Liver (tissue), 9 donors: Measurements from ENCODE around the gene GRIA1. TPM values are rescaled to one million over a fixed set of nuclear protein-coding genes. Genes with fewer than 3 reads are reported as not detected.

Experiments
- DNase-seq: peaks from one replicate; pipeline ENCODE4 v3.0.0-alpha.2; 2017; ENCODE audit warnings: low spot score
- H3K27ac ChIP-seq, 2 donors: one replicate each; pipeline ENCODE4 v1.7.0; 2013; ENCODE audit warnings: inconsistent platforms in 2 of 2, low read length in 2 of 2, control low read depth in 1 of 2, low read depth in 1 of 2, mild to moderate bottlenecking in 1 of 2
- H3K27me3 ChIP-seq, 4 donors: one replicate each; pipeline versions ENCODE4 v1.6.1 to v1.7.0; 2013; ENCODE audit warnings: low read length in 3 of 4, inconsistent platforms in 1 of 4, mild to moderate bottlenecking in 1 of 4, moderate library complexity in 1 of 4; ENCODE audit not compliant: control insufficient read depth in 4 of 4, insufficient read depth in 4 of 4
- H3K36me3 ChIP-seq, 4 donors: one replicate each; pipeline versions ENCODE4 v1.6.1 to v1.7.0; 2013; ENCODE audit warnings: low read length in 3 of 4, mild to moderate bottlenecking in 3 of 4, low read depth in 1 of 4, moderate library complexity in 1 of 4; ENCODE audit not compliant: control insufficient read depth in 4 of 4, insufficient read depth in 3 of 4
- H3K4me1 ChIP-seq, 4 donors: one replicate each; pipeline versions ENCODE4 v1.6.1 to v1.7.0; 2013; ENCODE audit warnings: low read length in 3 of 4, mild to moderate bottlenecking in 3 of 4, moderate library complexity in 1 of 4; ENCODE audit not compliant: control insufficient read depth in 4 of 4, insufficient read depth in 4 of 4
- H3K4me3 ChIP-seq, 3 donors: one replicate each; pipeline versions ENCODE4 v1.6.1 to v1.7.0; 2013; ENCODE audit warnings: low read length in 3 of 3, control low read depth in 1 of 3, low read depth in 1 of 3, mild to moderate bottlenecking in 1 of 3
- H3K9ac ChIP-seq, 2 donors: one replicate each; pipeline ENCODE4 v1.7.0; 2013; ENCODE audit warnings: low read length in 2 of 2, mild to moderate bottlenecking in 2 of 2, moderate library complexity in 2 of 2, control low read depth in 1 of 2, low read depth in 1 of 2
- H3K9me3 ChIP-seq, 4 donors: one replicate each; pipeline versions ENCODE4 v1.6.1 to v1.7.0; 2013; ENCODE audit warnings: low read length in 3 of 4; ENCODE audit not compliant: control insufficient read depth in 4 of 4
- CTCF ChIP-seq: fragments of 150-350 bp; IDR thresholded peaks from 2 replicates; pipeline ENCODE4 v1.5.1; 2017; ENCODE audit warnings: improper control_type of control experiment, low read depth, low read length; ENCODE audit not compliant: missing input control
- EGR1 ChIP-seq, 2 donors: IDR thresholded peaks; 2 replicates each; pipeline ENCODE4 v1.6.1; 2016 to 2018; ENCODE audit warnings: antibody characterized with exemption in 2 of 2, low read depth in 2 of 2
- FOXA1 ChIP-seq: IDR thresholded peaks from 2 replicates; pipeline ENCODE4 v1.6.1; 2016; ENCODE audit warnings: antibody characterized with exemption
- FOXA2 ChIP-seq: IDR thresholded peaks from 2 replicates; pipeline ENCODE4 v1.6.1; 2016; ENCODE audit warnings: antibody characterized with exemption
- GABPA ChIP-seq, 2 donors: IDR thresholded peaks in 1 of 2; conservative IDR thresholded peaks in 1 of 2; 2 replicates each; pipeline ENCODE4 v1.6.1; 2016; ENCODE audit warnings: antibody characterized with exemption in 2 of 2, mild to moderate bottlenecking in 1 of 2, moderate library complexity in 1 of 2
- HNF4G ChIP-seq: IDR thresholded peaks from 2 replicates; pipeline ENCODE4 v1.6.1; 2016; ENCODE audit warnings: antibody characterized with exemption
- JUND ChIP-seq, 2 donors: IDR thresholded peaks; 2 replicates each; pipeline ENCODE4 v1.6.1; 2016; ENCODE audit warnings: antibody characterized with exemption in 2 of 2
- MAX ChIP-seq: IDR thresholded peaks from 2 replicates; pipeline ENCODE4 v1.6.1; 2016; ENCODE audit warnings: antibody characterized with exemption
- NR2F2 ChIP-seq: IDR thresholded peaks from 2 replicates; pipeline ENCODE4 v1.6.1; 2016; ENCODE audit warnings: antibody characterized with exemption
- RAD21 ChIP-seq, 2 donors: IDR thresholded peaks; 2 replicates each; pipeline ENCODE4 v1.6.1; 2016; ENCODE audit warnings: antibody characterized with exemption in 2 of 2, mild to moderate bottlenecking in 2 of 2
- REST ChIP-seq: IDR thresholded peaks from 2 replicates; pipeline ENCODE4 v1.6.1; 2016; ENCODE audit warnings: antibody characterized with exemption, mild to moderate bottlenecking
- RXRA ChIP-seq, 2 donors: IDR thresholded peaks; 2 replicates each; pipeline ENCODE4 v1.6.1; 2017 to 2018; ENCODE audit warnings: antibody characterized with exemption in 2 of 2, mild to moderate bottlenecking in 1 of 2
- SP1 ChIP-seq: IDR thresholded peaks from 2 replicates; pipeline ENCODE4 v1.6.1; 2018; ENCODE audit warnings: antibody characterized with exemption, mild to moderate bottlenecking
- TAF1 ChIP-seq: conservative IDR thresholded peaks from 2 replicates; pipeline ENCODE4 v1.6.1; 2016; ENCODE audit warnings: antibody characterized with exemption, mild to moderate bottlenecking
- YY1 ChIP-seq: IDR thresholded peaks from 2 replicates; pipeline ENCODE4 v1.6.1; 2016; ENCODE audit warnings: antibody characterized with exemption, mild to moderate bottlenecking
- WGBS: extraction: QIAGEN DNeasy Blood & Tissue Kit; methylation state at CpG from one replicate; pipeline ENCODE4 v1.1.7; 2013; 5-methylcytosine and 5-hydroxymethylcytosine counted together
- polyA plus RNA-seq, 2 donors: library from polyadenylated mRNA; stranded (reverse) in 1 of 2; unstranded in 1 of 2; fragments of 200-250 nt in 1 of 2; fragments of >200 nt in 1 of 2; fragmentation: Nextera tagmentation in 1 of 2; extraction: Ambion mirVana in 1 of 2; gene quantifications; one replicate each; pipeline versions ENCODE4 v1.2.1 to v1.2.3, GENCODE V29; 2013 to 2015
- total RNA-seq, 2 donors: library from RNA; depleted of rRNA; stranded (reverse); fragments of >200 nt; gene quantifications; one replicate each; pipeline ENCODE4 v1.2.3, GENCODE V29; 2014
- TF ChIP-seq, protein P1 (sequence below): IDR thresholded peaks from 2 replicates; pipeline ENCODE4 v1.6.1; 2016; ENCODE audit warnings: antibody characterized with exemption
- TF ChIP-seq, protein P2 (sequence below): IDR thresholded peaks from 2 replicates; pipeline ENCODE4 v1.6.1; 2016; ENCODE audit warnings: antibody characterized with exemption
- donor health status: healthy.
- donor health status: healthy.
- donor health status: healthy.
- donor health status: healthy.
- donor health status: healthy.

Gene GRIA1
- total and polyA plus RNA-seq, 4 donors: 0.08 TPM; not detected in 3

- WGBS: 73% methylated on average over 3 of the region's 3 CpGs
- TF ChIP-seq CTCF: no peak
- no peak for TF ChIP-seq NR2F2
- no peak for TF ChIP-seq RAD21 (IDR thresholded peaks at IDR 0.05)
- no peak for TF ChIP-seq EGR1 (IDR thresholded peaks at IDR 0.05; ENCODE audit: low read depth in 2 of 2)
- no peak for TF ChIP-seq JUND (IDR thresholded peaks at IDR 0.05)
- TF ChIP-seq FOXA2: no peak
- TF ChIP-seq MAX: no peak
- no peak for TF ChIP-seq HNF4G
- TF ChIP-seq YY1: no peak
- no peak for TF ChIP-seq RXRA (IDR thresholded peaks at IDR 0.05)
- TF ChIP-seq, protein P1, sequence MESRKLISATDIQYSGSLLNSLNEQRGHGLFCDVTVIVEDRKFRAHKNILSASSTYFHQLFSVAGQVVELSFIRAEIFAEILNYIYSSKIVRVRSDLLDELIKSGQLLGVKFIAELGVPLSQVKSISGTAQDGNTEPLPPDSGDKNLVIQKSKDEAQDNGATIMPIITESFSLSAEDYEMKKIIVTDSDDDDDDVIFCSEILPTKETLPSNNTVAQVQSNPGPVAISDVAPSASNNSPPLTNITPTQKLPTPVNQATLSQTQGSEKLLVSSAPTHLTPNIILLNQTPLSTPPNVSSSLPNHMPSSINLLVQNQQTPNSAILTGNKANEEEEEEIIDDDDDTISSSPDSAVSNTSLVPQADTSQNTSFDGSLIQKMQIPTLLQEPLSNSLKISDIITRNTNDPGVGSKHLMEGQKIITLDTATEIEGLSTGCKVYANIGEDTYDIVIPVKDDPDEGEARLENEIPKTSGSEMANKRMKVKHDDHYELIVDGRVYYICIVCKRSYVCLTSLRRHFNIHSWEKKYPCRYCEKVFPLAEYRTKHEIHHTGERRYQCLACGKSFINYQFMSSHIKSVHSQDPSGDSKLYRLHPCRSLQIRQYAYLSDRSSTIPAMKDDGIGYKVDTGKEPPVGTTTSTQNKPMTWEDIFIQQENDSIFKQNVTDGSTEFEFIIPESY: no peak
- TF ChIP-seq SP1: no peak
- no peak for TF ChIP-seq TAF1
- Histone ChIP-seq H3K27ac (no peak overlapping the region), H3K4me3 (no peak overlapping the region), H3K27me3 (no peaks in the 10 kb centered on the region), H3K4me1 (no peaks in the 10 kb centered on the region), H3K9ac (no peak overlapping the region), H3K9me3 (no peaks in the 10 kb centered on the region), H3K36me3 (no peaks in the 10 kb centered on the region)
- no peak for DNase-seq
Measured at GRCh38 chr5:153797484-153797883, 307.0 kb downstream of the GRIA1 start.

DNA sequence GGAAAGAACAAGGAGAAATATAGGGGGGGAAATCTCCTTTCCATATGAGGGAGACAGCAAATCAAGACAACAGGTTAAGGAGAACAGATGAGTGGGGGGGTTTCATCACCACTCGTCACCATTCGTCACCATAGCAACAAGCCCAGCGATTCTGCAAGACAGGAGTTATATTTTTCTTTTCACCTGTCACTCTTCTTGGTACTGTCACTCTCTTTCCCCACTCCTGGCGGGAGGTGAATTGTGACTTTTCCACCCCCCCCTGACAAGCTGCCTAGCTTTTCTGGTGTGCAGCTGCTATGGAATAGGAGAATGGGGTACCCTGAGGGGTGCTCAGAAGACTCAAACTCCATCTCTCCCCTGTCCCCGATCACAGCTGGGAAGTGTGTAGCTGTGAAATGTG is 308.4 kb downstream of the GRIA1 start:
- no peaks in the 10 kb centered on the region for H3K4me1 ChIP-seq
- H3K27me3 ChIP-seq: no peaks in the 10 kb centered on the region
- H3K27ac ChIP-seq: no peak overlapping the region
- no peaks in the 10 kb centered on the region for H3K36me3 ChIP-seq
- TF ChIP-seq YY1 (no peak), FOXA1 (no peak), SP1 (no peak), RXRA (IDR thresholded peaks at IDR 0.05) (no peak), REST (no peak), NR2F2 (no peak), GABPA (IDR thresholded peaks at IDR 0.05 in 1 of 2, conservative IDR thresholded peaks at IDR 0.05 in 1 of 2) (no peak), TAF1 (no peak), EGR1 (IDR thresholded peaks at IDR 0.05; ENCODE audit: low read depth in 2 of 2) (no peak), HNF4G (no peak)
- TF ChIP-seq, protein P1: no peak
- TF ChIP-seq, protein P2, sequence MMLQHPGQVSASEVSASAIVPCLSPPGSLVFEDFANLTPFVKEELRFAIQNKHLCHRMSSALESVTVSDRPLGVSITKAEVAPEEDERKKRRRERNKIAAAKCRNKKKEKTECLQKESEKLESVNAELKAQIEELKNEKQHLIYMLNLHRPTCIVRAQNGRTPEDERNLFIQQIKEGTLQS: no peak
- 89% methylated on average over 5 of the region's 5 CpGs for WGBS
- H3K9ac ChIP-seq: no peak overlapping the region
- no peak overlapping the region for H3K4me3 ChIP-seq
- H3K9me3 ChIP-seq: no peaks in the 10 kb centered on the region
- DNase-seq: no peak
